ENCODE data around the gene OBSL1.

OBSL1 gene

DNA sequence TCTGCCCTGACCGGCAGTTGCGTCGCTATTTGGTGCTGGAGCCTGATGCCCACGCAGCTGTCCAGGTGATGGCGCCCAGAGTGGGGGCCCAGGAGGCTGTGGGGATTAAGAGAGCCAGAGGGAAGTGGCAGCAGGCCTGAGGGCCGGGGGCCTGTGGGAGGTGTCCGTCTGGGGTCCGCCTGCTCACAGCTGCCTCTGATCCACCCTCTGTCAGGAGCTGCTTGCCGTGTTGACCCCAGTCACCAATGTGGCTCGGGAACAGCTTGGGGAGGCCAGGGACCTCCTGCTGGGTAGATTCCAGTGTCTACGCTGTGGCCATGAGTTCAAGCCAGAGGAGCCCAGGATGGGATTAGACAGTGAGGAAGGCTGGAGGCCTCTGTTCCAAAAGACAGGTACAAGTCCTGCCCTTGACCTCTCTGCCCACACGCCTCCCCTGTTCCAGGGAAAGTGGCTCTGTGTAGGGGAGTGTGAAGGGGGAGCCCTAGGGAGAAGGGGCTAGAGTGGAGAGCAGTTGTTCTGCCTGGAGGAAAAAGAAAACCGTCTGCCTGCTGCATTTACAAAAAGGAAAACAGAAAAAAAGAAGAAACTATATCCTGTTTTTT, 37.9 kb upstream of the OBSL1 start:
- POLR2A ChIA-PET, result no interaction called here
- DNase-seq (ENCODE audit: extremely low spot score), result no peak
- TF ChIP-seq, protein P1, sequence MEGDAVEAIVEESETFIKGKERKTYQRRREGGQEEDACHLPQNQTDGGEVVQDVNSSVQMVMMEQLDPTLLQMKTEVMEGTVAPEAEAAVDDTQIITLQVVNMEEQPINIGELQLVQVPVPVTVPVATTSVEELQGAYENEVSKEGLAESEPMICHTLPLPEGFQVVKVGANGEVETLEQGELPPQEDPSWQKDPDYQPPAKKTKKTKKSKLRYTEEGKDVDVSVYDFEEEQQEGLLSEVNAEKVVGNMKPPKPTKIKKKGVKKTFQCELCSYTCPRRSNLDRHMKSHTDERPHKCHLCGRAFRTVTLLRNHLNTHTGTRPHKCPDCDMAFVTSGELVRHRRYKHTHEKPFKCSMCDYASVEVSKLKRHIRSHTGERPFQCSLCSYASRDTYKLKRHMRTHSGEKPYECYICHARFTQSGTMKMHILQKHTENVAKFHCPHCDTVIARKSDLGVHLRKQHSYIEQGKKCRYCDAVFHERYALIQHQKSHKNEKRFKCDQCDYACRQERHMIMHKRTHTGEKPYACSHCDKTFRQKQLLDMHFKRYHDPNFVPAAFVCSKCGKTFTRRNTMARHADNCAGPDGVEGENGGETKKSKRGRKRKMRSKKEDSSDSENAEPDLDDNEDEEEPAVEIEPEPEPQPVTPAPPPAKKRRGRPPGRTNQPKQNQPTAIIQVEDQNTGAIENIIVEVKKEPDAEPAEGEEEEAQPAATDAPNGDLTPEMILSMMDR (IDR thresholded peaks at IDR 0.05; ENCODE audit: control extremely low read depth, extremely low read depth, low read depth, missing control alignments), result no peak
- CTCF ChIA-PET, result interaction anchor here (1.8 kb wide), 1 partner anchor 12 kb away, joined by 4 read pairs; the partner anchor contains the start of gene STK11IP

DNA sequence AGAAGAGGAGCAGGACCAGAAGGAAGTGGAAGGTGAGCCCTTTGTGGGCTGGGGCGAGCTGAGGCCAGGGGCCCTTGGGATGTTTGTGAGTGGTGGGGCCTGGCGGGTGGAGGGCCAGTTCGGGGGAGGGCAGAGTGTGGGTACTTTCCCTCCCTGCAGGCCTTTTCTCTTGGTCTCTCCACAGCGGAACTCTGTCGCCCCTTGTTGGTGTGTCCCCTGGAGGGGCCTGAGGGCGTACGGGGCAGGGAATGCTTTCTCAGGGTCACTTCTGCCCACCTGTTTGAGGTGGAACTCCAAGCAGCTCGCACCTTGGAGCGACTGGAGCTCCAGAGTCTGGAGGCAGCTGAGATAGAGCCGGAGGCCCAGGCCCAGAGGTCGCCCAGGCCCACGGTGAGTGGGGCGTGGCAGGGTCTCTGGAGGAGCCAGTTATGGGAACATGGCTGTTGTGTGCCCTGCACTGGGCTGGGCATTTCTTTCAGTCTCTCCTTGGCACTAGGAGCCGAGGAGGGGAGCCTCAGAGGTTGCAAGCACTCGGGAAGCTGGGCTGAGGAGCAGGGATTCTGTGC, 37.1 kb upstream of the OBSL1 start:
- TF ChIP-seq, protein P1 (IDR thresholded peaks at IDR 0.05; ENCODE audit: control extremely low read depth, extremely low read depth, low read depth, missing control alignments), result no peak
- ChIA-PET CTCF (interaction anchor here (1.5 to 1.8 kb wide), 2 partner anchors 11 to 48 kb away, joined by 4 to 5 read pairs; partner anchors contain the start of gene STK11IP), POLR2A (no interaction called here)
- no peak for DNase-seq (ENCODE audit: extremely low spot score)

DNA sequence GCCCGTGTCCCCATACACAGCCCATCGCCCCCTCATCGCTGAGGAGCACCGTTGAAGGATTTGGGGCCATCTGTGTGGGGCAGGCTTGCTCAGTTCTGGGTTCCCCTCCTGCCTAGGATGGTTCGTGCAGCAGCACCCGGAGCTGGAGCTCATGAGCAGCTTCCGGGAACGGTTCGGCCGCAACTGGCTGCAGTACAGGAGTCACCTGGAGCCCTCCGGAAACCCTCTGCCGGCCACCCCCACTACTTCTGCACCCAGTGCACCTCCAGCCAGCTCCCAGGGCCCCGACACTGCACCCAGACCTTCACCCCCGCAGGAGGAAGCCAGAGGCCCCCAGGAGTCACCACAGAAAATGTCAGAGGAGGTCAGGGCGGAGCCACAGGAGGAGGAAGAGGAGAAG, 36.6 kb upstream of the OBSL1 start:
- CTCF ChIA-PET, result interaction anchor here (1.0 to 1.5 kb wide), 2 partner anchors 15 to 47 kb away, joined by 3 to 5 read pairs; no protein-coding TSS in a partner anchor
- POLR2A ChIA-PET, result no interaction called here
- no peak for DNase-seq (ENCODE audit: extremely low spot score)

DNA sequence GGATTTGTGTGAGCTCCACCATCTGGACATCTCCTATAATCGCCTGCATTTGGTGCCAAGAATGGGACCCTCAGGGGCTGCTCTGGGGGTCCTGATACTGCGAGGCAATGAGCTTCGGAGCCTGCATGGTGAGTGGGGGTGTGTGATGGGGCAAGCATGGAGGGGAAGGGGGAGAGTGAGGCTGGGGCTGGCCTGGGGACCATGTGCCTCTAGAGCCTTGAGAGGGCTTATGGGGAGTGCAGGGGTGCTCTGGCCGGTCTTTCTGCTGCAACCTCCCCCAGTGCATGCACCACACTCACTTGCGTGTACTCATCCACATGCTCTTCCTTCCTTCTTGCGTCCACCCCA, 34.2 kb upstream of the OBSL1 start:
- DNase-seq (ENCODE audit: extremely low spot score), result no peak
- TF ChIP-seq, protein P1 (IDR thresholded peaks at IDR 0.05; ENCODE audit: control extremely low read depth, extremely low read depth, low read depth, missing control alignments), result no peak
- ChIA-PET CTCF (interaction anchor here (2.9 kb wide), 1 partner anchor 46 kb away, joined by 9 read pairs; no protein-coding TSS in a partner anchor), POLR2A (no interaction called here)

More for the DNA sequence above, 36.6 kb upstream of the OBSL1 start:
- TF ChIP-seq, protein P1 (IDR thresholded peaks at IDR 0.05; ENCODE audit: control extremely low read depth, extremely low read depth, low read depth, missing control alignments), result no peak

DNA sequence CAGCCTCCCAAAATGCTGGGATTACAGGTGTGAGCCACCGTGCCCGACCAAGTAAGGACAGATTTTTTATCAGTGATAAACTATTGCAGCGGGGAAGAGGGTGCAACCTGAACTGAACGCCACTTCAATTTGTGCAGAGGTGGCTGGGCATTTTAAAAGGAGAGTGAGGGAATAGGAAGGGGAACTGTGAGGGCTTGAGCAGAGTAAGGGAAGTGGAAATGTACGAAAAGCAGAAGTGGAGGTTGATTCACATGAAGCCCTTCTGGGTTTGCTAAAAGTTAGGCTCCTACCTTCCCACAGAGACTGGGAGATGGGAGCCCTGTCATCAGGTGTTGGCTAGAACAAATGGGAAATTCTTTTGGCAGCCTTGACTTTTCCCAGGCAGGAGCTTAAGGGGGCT, 32.4 kb upstream of the OBSL1 start:
- CTCF ChIA-PET, result interaction anchor here (1.0 to 3.3 kb wide), 4 partner anchors 43 to 74 kb away, joined by 4 to 13 read pairs (median 9); no protein-coding TSS in a partner anchor

DNA sequence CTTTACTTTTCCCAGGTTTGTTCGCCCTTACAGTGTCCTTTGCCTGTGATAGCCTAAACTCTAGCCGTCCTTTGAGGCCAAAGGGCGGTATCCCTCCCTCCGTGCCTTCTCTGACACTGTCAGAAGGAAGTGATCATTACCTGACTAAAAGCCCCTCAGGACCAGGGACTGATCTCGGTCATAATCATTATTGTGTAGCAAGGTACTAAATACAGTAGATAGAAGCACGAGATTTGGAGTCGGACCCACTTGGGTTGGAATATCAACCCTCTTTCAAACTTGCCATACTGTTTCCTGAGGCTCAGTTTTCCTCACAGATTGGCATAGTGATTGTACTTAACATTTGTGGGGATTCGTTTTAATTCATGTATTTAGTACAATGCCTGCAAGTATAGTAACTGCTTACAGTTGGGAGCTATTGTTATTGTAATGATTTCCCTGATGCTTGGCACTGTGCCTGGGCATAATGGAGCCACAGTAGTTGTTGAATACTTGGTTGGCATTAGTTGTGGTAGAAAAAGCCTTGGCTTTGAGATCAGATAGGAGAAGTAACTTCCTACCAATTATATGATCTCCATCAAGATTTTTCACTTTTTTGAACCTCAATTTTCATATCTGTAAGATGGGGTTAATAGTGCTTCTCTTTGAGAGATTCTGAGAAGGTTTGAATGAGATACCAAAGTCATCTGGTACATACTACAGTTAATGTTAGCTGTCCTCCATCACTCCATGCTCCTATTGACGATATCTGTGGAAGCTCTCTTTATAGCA, 27.2 kb upstream of the OBSL1 start:
- TF ChIP-seq, protein P1 (IDR thresholded peaks at IDR 0.05; ENCODE audit: control extremely low read depth, extremely low read depth, low read depth, missing control alignments), result no peak
- ChIA-PET POLR2A (interaction anchor here (0.5 kb wide), 1 partner anchor 55 kb away, joined by 3 read pairs; the partner anchor contains the start of genes CHPF and TMEM198), CTCF (interaction anchor here (0.8 to 3.9 kb wide), 6 partner anchors 38 to 103 kb away, joined by 3 to 21 read pairs (median 6); a partner anchor contains a TSS)
- no peak for DNase-seq (ENCODE audit: extremely low spot score)

More for the DNA sequence above, 32.4 kb upstream of the OBSL1 start:
- DNase-seq (ENCODE audit: extremely low spot score), result no peak
- TF ChIP-seq, protein P1 (IDR thresholded peaks at IDR 0.05; ENCODE audit: control extremely low read depth, extremely low read depth, low read depth, missing control alignments), result no peak
- POLR2A ChIA-PET, result no interaction called here

All from GM10248 (cell line).